GM18505 (cell line): ENCODE data around the gene PODXL2.
A peak's percentile ranks its signal among the peaks of the same experiment; 100 is the strongest.

Source experiments
- ATAC-seq: cut with Tn5 transposase; IDR thresholded peaks from one replicate; pipeline ENCODE4 v1.9.1; 2021; ENCODE audit not compliant: unreplicated experiment
- POLR2A ChIP-seq: IDR thresholded peaks from 4 replicates; pipeline ENCODE4 v1.6.1; 2011; ENCODE audit warnings: borderline replicate concordance; ENCODE audit not compliant: insufficient read depth, insufficient read length; ENCODE audit errors: extremely low read depth

Gene PODXL2

GRCh38 chr3:127691489-127691888, 62.5 kb downstream of the PODXL2 start:
- peak; percentile 25 for TF ChIP-seq POLR2A
- no peak for ATAC-seq

GRCh38 chr3:127691974-127692373, 63.0 kb downstream of the PODXL2 start:
- no peak for TF ChIP-seq POLR2A
- no peak for ATAC-seq

- ATAC-seq = no peak
- no peak for TF ChIP-seq POLR2A
These were observed 63.7 kb downstream of the PODXL2 start for GRCh38 chr3:127692501-127693335.

- no peak for ATAC-seq
- TF ChIP-seq POLR2A = no peak
These were observed 64.4 kb downstream of the PODXL2 start for GRCh38 chr3:127693336-127693843.

GRCh38 chr3:127694467-127695215, 65.7 kb downstream of the PODXL2 start:
- no peak for TF ChIP-seq POLR2A
- ATAC-seq = no peak

GRCh38 chr3:127697551-127698240, 68.7 kb downstream of the PODXL2 start:
- ATAC-seq = no peak
- no peak for TF ChIP-seq POLR2A

GRCh38 chr3:127698286-127698685, 69.3 kb downstream of the PODXL2 start:
- TF ChIP-seq POLR2A = no peak
- no peak for ATAC-seq

GRCh38 chr3:127698691-127699415, 69.9 kb downstream of the PODXL2 start:
- ATAC-seq = no peak
- TF ChIP-seq POLR2A = no peak

- no peak for TF ChIP-seq POLR2A
- no peak for ATAC-seq
These were observed 70.7 kb downstream of the PODXL2 start for GRCh38 chr3:127699416-127700300.

- no peak for TF ChIP-seq POLR2A
- no peak for ATAC-seq
These were observed 71.4 kb downstream of the PODXL2 start for GRCh38 chr3:127700406-127700805.

GRCh38 chr3:127701280-127701911, 72.4 kb downstream of the PODXL2 start:
- no peak for TF ChIP-seq POLR2A
- no peak for ATAC-seq
